Hematopoietic multipotent progenitor cell treated with erythropoietin and hydrocortisone succinate and interleukin-3 and kit ligand, for 15 days (in vitro differentiated cells): ENCODE data around the gene MBD6.
"Not testable (repeated sequence)": the region's sequence is repeated elsewhere in the genome, so short reads cannot be mapped to it uniquely, and the experiment has no call there.

ENCODE experiments used
- DNase-seq: peaks from one replicate; pipeline ENCODE4 v3.0.0-alpha.2; 2015; ENCODE audit warnings: low spot score

MBD6 gene

GRCh38 chr12:57515408-57515933 is 7.2 kb upstream of the MBD6 start:
- no peak for DNase-seq

GRCh38 chr12:57515934-57516541 is 6.6 kb upstream of the MBD6 start:
- DNase-seq, result no peak

- no peak for DNase-seq
Observed at GRCh38 chr12:57516617-57517153, 5.9 kb upstream of the MBD6 start.

GRCh38 chr12:57517187-57517586 is 5.4 kb upstream of the MBD6 start:
- DNase-seq, result no peak

- DNase-seq, result not testable (repeated sequence)
Observed at GRCh38 chr12:57517718-57518117, 4.9 kb upstream of the MBD6 start.

- DNase-seq, result no peak
Observed at GRCh38 chr12:57518176-57518919, 4.3 kb upstream of the MBD6 start.

- peak; percentile 51 for DNase-seq
Observed at GRCh38 chr12:57518920-57519795, 3.5 kb upstream of the MBD6 start.

- peak; percentile 44 for DNase-seq
Observed at GRCh38 chr12:57519796-57520052, 2.9 kb upstream of the MBD6 start.

- peak; percentile 99 for DNase-seq
Observed at GRCh38 chr12:57520053-57520818, 2.4 kb upstream of the MBD6 start, which contains the start of gene DDIT3. TSS of gene DDIT3 (minus strand) at chr12:57520514. CDS start at chr12:57517406, 3,108 bp downstream.

- DNase-seq, result no peak
Observed at GRCh38 chr12:57521525-57522010, 1.1 kb upstream of the MBD6 start.

GRCh38 chr12:57522887-57523705 is 472 bp downstream of the MBD6 start:
- DNase-seq, result peak; percentile 41

- no peak for DNase-seq
Observed at GRCh38 chr12:57523706-57524614, 1.3 kb downstream of the MBD6 start.

- DNase-seq, result no peak
Observed at GRCh38 chr12:57524814-57525614, 2.4 kb downstream of the MBD6 start.

- no peak for DNase-seq
Observed at GRCh38 chr12:57525615-57526383, 3.2 kb downstream of the MBD6 start.

GRCh38 chr12:57526477-57527126 is 4.0 kb downstream of the MBD6 start:
- DNase-seq, result no peak

- no peak for DNase-seq
Observed at GRCh38 chr12:57527184-57527583, 4.6 kb downstream of the MBD6 start.

GRCh38 chr12:57528176-57528575 is 5.6 kb downstream of the MBD6 start:
- no peak for DNase-seq
